Femur (tissue), 1 donor: ENCODE measurements around the gene ADGRG1.

Experiments
- DNase-seq: peaks from one replicate; pipeline ENCODE4 v3.0.0-alpha.2; 2017

ADGRG1 gene

GRCh38 chr16:57621521-57622271 lies 6.7 kb upstream of the ADGRG1 start:
- peak; percentile 13 for DNase-seq

- DNase-seq, result no peak
Observed at GRCh38 chr16:57622361-57623250, 5.8 kb upstream of the ADGRG1 start.

DNA sequence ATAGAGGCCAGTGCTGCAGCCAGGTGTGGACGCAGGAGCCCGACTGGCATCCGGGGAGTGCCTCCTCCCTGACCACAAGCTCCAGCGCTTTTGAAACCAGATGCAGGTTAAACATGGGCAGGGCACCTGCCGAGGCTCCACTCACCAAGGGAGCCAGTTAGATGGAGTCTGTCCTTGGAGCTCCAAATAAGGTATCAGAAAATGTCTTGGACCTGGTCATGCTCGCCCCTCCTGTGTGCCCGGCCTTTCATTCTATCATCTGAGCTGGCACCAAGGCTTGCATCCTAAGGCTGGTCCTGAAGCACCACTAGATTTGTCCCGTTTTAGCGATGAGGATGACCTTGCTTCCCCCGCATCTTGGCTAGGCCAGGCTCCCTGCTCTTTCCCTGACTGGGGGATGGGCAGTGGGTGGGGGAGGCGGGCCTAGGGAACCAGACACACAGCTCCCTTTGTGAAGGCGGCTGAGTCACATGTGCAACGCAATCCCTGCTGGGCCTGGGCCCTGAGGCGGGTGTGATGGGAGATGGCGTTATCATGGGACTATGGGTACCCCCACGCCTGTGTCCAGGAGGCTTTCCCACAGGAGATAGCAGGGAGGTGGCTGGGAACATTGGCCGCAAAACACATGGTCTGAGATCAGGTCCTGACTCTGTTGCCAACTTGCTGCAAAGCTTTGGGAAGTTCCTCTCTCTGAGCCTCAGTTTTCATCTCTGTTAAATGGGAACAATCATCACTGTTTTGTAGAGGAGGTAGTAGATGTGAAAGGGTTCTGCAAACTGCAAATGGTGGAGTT lies 5.0 kb upstream of the ADGRG1 start:
- no peak for DNase-seq

DNA sequence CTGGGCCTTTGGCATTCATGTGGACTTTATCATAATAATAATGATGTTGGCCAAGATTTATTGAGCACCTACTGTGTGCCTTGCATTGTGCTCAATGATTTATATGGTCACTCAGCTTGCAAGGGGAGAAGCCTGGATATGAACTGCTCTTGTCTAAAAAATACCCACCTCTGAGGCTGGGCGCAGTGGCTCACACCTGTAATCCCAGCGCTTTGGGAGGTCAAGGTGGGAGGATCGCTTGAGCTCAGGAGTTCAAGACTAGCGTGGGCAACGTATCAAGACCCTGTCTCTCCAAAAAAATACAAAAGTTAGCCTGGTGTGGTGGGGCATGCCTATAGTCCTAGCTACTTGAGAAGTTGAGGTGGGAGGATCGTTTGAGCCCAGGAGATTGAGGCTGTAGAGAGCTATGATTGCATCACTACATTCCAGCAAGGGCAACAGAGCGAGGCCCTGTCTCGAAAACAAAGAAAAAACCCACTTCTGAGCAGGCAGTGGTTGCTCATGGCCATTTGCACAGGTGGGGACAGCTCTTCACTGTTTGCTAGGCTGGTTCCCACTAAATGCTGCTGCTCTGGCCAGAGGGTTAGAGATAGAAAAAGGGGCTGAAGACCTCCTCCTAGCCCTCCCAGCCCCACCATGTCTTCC lies 4.3 kb upstream of the ADGRG1 start:
- no peak for DNase-seq

DNA sequence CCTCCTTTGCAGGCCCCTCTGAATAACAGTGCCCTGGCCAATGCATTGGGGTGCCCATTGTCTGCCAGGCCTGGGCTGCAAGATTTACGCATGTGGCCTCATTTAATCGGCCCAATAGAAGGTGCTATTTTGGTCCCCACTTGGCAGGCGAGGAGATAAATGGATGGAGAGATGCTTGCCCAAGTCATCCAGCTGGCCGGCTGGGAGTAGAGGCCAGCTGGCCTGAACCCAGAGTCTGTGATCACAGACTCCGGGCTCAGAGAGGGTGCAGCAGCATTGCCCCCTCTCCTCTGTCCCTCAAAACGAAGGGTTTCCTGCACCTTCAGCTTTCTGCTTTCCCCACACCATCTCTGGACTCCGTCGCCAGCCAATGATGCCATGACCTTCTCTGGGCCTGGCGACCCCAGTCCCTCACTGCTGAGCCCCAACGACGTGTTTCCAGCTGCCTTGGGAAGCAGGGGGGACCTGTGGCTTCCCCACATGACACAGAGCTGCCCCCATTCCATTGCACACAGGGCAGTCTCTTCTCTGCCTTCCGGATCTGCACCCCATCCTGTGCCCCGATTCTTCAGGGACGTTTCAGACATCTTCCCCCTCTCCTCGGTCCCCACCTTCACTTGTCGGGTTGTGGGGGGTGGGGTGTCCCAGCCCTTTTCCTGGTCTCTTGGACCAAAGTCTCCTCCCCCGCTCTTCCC lies 3.5 kb upstream of the ADGRG1 start:
- DNase-seq, result no peak

DNA sequence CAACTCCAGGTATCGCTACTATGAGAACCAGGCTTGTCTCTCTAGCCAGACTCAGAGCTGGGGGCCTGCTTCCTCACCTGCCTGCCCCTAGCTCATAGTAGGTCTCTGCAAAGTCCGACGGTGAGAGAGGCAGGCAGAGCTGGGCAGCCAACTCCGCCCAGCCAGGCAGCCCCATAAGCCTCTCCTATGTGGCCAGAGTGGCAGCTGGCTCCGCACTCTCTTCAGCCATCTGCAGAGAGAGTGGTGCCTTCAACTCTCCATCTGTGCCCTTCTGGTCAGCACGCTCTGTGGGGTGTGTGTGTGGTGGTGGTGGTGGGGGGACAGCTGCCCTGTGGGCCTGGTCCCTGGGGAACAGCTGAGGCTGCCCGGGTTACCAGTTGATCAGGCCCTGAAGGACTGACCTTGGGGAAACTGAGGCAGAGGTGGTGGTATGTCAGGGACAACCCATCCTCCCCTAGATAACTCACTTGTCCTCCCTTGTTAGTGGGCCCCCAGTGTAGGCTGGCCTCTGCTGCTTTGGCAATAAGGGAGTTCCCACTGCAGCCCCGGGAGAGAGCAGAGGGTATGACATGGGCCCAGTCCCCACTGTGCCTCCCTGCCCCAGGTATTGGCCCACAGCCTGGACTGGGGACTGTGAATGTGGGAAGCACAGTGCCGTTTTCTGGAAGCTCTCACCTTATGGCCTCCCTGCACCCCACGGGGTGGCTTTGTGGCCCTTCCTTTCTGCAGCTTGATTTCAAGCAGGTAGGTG lies 1.8 kb upstream of the ADGRG1 start:
- DNase-seq, result no peak

GRCh38 chr16:57627184-57627871 lies 1.1 kb upstream of the ADGRG1 start:
- DNase-seq, result no peak

GRCh38 chr16:57628783-57629293 lies 408 bp downstream of the ADGRG1 start:
- no peak for DNase-seq

DNA sequence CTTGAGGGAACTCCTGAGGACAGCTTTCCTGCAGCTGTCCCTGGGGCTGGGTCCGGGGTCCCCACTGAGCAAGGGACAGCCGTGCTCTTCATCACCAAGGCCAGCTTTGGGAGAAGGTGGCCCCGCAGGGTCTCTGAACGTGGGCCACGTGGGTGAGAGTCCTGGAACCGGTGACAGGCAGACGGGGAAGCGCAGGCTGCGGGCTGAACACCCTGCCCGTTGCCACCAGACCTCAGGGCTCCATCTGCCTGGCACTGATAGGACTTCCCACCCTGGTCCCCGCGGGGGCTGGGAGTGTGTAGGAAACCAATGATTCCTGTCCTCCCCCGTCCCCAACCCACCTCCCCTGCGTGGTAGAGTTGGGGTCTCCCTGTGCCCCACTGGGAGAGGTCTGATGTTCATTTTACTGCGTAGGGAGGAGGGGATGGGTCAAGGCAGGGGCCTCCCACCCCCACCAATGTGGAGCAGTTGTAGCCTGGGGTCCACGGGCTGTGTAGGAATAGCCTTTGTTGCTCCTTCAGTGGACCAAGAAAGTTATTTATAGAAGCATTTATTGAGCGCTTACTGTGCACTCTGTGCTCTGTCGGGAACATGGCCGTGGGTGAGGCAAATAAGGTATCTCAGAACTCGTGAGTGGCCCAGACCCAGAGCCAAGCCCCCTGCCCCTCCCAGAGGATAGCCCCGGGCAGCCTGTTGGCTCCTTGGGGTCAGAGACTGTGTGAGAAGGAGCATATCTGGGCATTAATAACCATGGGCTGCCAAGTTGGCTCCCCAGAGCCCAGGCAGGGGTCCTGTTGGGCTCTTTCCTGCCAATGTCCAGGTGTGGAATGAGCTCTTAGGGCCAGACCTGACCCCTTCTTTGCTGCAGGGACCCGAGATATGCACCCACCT lies 1.3 kb downstream of the ADGRG1 start:
- no peak for DNase-seq

- DNase-seq, result no peak
Observed at GRCh38 chr16:57630407-57630797, 2.0 kb downstream of the ADGRG1 start.

DNA sequence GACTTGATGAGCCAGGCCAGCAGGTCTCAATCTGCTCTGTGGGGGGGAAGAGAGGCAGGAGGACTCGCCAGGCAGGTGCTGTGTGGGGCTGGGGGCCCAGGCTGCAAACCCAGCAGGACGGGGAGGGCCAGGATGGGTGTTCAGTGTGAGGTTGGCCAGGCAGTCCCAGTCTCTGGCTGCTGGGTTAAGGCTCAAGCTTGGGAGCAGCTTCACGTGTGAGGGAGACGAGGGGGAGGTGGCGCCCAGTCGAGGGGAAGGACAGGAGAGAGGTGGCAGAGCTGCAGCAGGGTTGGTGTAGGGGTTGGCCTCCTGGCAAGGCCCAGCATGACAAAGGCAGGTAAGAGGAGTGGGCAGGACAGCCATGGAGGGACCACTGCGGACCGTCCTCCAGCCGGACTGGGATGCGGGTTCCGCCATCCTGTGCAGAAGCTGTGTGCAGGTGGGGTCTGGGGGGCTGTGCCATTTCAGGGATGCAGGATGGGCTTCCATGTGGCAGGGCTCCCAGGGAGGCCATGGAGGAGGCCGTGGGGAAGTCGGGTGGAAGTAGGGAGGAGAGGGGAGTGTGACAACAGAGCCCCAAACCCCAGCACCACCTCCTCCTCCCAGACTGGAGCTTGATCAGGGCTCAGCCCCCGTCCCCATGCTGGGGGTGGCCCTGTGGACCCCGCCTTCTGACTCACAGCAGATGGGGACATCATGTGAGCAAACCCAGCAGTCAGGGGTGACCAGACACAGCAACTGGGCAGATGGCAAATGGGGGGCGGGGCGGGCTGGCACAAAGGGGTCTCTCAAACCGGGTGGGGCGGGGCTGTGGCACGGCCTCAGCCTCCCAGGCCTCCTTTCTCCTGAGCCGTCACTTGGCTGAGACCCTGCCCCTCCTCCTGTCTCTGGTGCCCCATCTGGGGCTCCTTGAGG lies 2.8 kb downstream of the ADGRG1 start:
- no peak for DNase-seq

DNA sequence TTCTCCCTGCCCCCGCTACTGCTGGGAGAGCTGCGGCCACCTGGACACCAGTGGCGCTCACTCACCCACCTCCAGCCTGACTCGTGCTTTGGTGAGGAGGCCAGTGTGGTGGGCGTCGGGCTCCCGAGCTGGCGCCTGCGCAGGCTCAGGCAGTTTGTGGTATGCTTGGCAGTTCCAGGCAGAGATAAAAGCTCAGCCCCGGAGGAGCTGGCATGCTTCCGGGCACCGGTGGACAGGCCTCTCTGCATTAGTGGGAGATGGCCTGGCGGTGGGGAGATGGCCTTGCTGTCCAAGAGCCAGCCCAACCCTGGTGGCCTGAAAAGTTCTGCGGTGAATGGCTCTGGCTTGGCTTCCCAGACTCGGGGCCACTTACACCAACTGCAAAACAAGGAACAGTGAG lies 4.1 kb downstream of the ADGRG1 start:
- no peak for DNase-seq

GRCh38 chr16:57633383-57634064 lies 5.1 kb downstream of the ADGRG1 start:
- no peak for DNase-seq

DNA sequence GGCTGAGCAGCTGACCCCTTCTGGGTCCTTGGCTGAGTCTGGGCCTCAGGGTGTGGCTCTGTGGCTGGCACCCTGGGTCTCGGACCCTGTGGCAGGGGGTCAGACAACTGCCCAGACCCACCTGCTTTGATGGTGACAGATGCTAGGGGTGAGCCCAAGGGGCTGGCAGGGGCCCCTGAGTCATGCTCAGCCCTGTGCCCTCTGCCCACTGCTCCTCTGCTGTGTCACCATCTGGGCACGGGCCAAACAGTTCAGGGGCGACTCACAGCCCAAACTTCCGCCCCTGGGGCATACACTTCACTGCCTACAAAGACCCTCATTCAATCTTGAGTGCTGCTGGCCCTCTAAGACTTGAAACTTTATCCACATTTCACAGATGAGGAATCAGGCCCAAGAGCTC lies 5.7 kb downstream of the ADGRG1 start:
- DNase-seq, result no peak

DNA sequence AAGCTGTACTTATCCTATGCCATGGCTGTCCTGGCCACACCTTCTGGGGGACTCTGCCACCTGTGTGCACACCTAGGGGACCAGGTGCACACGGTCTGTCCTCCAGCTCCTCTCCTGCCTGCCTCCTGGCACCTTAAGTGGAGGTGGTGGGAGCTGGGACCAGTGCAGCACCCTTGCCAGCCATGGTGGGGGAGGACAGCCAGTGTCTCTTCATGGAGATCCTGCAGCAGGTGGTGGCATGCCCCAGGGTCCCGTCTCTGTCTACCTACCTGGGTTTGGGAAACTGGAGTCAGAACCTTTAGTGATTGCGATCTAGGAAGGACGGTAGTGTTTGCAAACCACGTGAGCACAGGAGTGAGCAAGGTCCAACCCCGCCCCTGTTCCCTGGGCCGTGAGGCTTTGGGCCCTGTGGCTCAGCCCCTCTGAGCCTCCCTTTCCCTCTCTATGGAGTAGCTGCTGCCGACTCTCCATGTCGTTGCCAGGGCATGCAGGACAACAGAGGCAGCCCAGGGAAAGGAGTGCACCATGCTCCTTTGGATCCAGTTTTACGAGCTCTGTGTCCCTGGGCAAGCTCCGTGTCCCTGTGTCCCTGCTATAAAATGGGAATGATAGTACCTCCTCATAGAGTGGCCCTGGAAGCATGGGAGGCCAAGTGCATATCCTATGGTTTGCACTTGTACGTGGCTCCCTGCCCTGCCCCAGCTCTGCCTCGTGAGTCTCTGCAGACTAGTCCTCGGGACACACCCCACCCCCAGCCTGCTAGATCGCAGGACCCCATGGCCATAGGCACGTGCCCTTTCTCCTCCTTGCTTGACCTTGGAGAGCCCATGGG lies 7.1 kb downstream of the ADGRG1 start:
- DNase-seq, result no peak

GRCh38 chr16:57636184-57636583 lies 7.8 kb downstream of the ADGRG1 start:
- DNase-seq, result no peak

GRCh38 chr16:57637020-57637419 lies 8.6 kb downstream of the ADGRG1 start:
- no peak for DNase-seq
